ENCODE data around the gene TRAF3.
"Not testable (repeated sequence)": the region's sequence is repeated elsewhere in the genome, so short reads cannot be mapped to it uniquely, and the experiment has no call there.

Gene TRAF3

DNA sequence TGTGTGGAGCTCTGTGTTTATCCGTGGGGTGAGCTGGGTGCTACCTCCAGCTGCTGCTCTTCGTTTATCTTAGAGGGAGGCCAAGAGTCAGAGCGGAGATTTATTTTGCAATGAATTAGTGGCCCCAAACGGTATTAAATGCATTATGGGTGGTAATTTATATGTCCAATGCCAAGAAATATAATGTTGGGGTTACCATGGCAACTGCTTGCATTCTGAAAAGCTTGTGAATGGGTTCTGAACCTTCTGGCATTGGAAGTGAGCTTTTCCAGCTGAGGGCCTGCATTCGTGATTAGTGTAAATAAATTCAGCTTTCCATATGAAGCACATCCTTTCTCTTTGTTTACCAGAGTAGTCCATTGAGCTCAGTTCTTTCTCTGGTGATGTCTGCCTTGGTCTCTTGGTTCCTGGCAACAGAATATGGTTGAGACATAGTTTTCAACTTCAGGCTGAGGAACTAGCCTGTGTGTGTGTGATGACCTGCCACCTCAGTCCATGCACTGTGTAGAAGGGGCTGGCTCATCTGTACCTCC is 51.8 kb downstream of the TRAF3 start:
- no peak for DNase-seq (ENCODE audit: low read depth)

GRCh38 chr14:102830474-102831045 is 53.3 kb downstream of the TRAF3 start:
- DNase-seq (ENCODE audit: low read depth): no peak

- no peak for DNase-seq (ENCODE audit: low read depth)
These were observed 54.0 kb downstream of the TRAF3 start for GRCh38 chr14:102831163-102831804.

GRCh38 chr14:102833341-102833740 is 56.1 kb downstream of the TRAF3 start:
- no peak for DNase-seq (ENCODE audit: low read depth)

DNA sequence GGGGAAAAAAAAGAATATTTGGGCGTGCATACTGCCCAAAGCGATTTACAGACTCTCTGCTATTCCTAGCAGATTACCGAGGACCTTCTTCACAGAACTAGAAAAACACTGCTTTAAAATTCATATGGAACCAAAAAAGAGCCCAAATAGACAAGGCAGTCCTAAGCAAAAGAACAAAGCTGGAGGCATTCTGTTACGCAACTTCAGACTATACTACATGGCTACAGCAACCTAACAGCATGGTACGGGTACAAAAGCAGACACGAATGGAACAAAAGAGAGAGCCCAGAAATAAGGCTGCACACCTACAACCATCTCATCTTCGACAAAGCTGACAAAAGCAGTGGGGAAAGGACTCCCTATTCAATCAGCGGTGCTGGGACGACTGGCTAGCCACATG is 56.7 kb downstream of the TRAF3 start:
- DNase-seq (ENCODE audit: low read depth): no peak

GRCh38 chr14:102835959-102836358 is 58.7 kb downstream of the TRAF3 start:
- DNase-seq (ENCODE audit: low read depth): no peak

- DNase-seq (ENCODE audit: low read depth): not testable (repeated sequence)
These were observed 59.9 kb downstream of the TRAF3 start for GRCh38 chr14:102837120-102837519.

GRCh38 chr14:102838501-102838900 is 61.3 kb downstream of the TRAF3 start:
- DNase-seq (ENCODE audit: low read depth): no peak

GRCh38 chr14:102840115-102840514 is 62.9 kb downstream of the TRAF3 start:
- no peak for DNase-seq (ENCODE audit: low read depth)

DNA sequence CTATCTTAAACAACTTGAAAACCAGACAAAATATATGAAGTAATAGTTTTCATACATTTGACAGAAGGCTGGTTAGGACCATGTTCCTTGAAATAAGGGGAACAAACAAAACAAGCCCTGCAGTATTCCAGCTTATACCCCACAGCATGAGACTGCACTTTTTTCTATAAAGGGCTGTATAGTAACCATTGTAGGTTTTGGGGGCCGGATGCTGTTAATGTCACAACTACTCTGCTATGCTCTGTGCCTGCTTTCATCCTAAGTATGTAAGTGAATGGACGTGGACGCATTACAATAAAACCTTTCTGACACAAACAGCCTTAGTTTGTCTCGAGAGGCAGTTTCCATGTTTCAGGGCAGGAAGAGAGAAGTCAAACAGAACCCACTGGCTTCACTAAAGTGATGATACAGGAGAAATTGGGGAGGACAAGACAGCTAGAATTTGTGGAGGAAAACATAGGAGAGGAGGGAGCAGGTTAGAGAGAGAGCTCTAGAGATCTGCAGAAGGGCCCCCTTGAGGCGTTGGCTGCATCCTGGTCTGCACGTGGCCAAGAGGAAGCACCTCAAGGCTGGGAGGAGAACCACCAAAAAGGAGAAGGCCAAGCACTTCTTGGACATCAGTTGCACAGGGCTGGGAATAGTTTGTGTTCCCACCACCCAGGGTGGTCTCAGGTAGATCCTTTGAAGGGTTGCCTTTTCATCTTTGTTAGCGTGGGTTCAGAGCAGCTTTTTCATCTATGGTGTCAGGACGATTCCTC is 63.7 kb downstream of the TRAF3 start:
- no peak for DNase-seq (ENCODE audit: low read depth)

DNA sequence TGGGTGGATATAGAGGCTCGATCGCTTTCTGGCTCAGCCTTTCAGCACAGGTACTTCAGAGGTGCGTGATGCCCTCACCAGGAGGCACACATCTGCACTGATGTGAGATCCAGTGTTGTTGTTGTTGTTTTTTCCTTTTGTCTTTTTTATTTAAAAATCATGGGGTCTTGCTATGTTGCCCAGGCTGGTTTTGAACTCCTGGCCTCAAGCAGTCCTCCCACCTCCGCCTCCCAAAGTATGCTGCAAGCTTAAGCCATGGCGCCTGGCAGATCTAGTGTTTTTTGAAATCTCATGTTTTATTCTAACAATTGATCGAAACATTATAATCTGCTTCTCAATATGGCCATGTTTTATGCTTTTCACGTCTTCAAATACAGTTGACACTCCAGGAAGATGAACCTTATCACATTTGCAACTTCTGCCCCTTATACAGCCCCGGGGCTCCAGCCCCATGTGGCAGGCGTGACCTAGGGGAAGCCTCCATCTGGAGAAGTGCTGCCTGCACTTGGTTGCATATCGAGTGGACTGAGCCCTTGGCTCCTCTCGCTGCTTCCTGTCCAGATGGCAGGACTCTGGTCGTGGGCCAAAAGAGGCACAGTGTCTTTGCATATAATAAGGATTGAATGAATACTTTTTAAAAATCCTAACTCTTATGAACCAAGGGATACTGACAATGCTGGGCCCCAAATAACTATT is 71.7 kb downstream of the TRAF3 start:
- no peak for DNase-seq (ENCODE audit: low read depth)

DNA sequence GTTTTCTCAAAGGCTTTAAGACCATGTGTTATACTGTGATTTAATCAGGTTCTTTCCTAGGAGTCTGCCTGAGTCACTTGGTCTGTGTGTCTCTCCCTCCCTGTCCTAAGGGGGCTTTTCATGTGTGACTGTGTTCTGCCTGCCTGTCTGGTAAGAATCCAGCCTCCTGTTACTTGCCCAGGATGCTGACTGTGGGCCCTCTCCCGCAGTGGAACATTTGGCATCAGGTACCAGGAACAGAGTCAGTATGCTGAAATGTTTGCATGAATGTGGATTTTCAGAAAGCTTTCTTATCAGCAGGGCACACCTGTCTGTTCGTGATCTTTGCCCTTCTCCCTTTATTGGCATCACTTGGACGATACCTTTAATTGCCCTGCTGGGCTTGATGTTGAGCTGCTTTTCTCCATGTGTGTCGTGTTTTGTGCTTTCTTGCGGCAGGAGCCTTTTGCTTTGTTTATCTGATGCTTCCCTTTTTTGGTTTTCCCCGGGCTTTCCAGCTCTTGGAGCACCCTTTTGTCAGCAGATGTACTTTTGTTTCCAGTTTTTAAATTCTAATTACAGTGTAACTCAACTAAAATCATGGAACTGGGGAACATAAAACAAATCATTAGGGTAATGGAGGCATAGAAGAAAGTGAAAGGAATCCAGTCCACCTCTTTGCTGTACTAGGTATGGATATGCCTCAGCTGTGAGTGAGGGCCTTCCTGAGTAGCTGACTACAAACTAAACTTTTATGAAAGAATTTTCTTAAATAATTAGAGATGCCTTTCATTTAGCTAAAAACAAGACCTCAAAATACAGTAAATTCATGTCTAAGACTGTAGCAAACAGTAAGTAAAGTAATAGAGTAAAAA is 72.5 kb downstream of the TRAF3 start:
- no peak for DNase-seq (ENCODE audit: low read depth)

DNA sequence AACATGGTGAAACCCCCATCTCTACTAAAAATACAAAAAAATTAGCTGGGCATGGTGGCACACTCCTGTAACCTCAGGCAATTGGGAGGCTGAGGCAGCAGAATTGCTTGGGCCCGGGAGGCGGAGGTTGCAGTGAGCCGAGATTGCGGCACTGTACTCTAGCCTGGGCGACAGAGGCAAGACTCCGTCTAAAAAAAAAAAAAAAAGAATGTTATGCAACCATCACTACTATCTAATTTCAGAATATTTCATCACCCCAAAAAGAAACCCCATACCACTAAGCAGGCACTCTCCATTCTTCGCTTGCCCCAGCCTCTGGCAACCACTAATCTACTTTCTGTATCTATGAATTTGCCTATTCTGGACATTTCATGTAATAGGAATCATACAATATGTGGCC is 76.4 kb downstream of the TRAF3 start:
- no peak for DNase-seq (ENCODE audit: low read depth)

DNA sequence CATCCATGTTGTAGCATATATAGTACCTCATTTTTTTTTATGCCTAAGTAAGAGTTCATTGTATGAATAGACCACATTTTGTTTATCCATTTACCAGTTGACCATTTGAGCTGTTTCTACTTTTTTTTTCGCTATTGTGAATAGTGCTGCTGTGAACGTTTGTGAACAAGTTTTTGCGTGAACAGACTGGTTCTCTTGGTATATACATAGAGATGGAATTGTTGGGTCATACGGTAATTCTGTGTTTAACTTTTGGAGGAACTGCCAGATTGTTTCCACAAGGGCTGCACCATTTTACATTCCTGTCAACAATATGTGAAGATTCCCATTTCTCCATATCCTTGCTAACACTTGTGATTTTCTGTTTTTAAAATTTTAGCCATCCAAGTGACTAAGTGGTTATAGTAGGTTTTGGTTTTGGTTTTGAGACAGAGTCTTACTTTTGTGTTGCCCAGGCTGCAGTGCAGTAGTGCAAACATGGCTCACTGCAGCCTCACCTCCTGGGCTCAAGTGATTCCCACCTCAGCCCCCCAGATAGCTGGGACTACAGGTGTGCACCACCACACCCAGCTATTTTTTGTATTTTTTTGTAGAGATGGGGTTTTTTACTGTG is 76.9 kb downstream of the TRAF3 start:
- no peak for DNase-seq (ENCODE audit: low read depth)

DNA sequence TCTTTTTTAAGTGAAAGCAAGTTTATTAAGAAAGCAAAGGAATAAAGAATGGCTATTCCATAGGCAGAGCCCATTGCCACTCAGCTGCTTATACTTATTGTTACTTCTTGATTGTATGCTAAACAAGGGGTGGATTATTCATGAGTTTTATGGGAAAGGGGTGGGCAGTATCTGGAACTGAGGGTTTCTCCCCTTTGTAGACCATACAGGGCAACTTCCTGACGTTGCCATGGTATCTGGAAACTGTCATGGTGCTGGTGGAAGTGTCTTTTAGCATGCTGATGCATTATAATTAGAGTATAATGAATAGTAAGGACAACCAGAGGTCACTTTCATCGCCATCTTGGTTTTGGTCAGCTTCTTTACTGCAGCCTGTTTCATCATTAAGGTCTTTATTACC is 78.9 kb downstream of the TRAF3 start:
- no peak for DNase-seq (ENCODE audit: low read depth)

DNA sequence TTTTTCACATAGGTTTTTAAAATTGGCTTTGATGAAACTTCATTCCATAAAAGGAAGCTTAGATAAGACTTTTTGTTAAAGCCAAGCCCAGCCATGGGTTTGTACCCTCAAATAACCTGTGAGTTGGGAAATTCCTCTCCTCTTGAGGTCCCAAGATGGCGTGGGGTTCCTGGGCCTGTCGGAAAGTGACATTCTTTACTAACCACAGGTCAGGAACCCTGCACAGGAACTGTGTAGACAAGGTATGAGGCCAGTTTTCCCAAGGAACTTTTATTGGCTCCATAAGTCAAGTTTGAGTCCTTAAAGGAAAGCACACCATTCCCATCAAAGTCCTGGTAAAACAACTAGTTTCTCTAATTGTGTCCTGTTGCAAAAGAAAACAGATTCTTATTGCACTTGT is 80.2 kb downstream of the TRAF3 start:
- DNase-seq (ENCODE audit: low read depth): no peak

- DNase-seq (ENCODE audit: low read depth): no peak
These were observed 82.7 kb downstream of the TRAF3 start for GRCh38 chr14:102859911-102860310.

- no peak for DNase-seq (ENCODE audit: low read depth)
These were observed 85.0 kb downstream of the TRAF3 start for GRCh38 chr14:102862154-102862773.

GRCh38 chr14:102863381-102863780 is 86.1 kb downstream of the TRAF3 start:
- no peak for DNase-seq (ENCODE audit: low read depth)

DNA sequence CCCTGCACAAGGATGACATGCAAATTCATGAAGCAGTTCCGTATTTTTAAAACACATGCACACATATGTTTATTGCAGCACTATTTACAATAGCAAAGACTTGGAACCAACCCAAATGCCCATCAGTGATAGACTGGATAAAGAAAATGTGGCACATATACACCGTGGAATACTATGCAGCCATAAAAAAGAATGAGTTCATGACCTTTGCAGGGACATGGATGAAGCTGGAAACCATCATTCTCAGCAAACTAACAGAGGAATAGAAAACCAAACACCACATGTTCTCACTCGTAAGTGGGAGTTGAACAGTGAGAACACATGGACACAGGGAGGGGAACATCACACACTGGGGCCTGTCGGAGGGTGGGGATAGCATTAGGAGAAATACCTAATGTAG is 88.7 kb downstream of the TRAF3 start:
- not testable (repeated sequence) for DNase-seq (ENCODE audit: low read depth)
